Measurements from ENCODE around the gene DPEP3. TPM values are rescaled to one million over a fixed set of nuclear protein-coding genes. Genes with fewer than 3 reads are reported as not detected.

DPEP3 gene
- total and polyA plus RNA-seq, 10 of the 15 experiments (the other 5 are each of a cell fraction or from before 2014, with no cell fraction given), result not detected

DNA sequence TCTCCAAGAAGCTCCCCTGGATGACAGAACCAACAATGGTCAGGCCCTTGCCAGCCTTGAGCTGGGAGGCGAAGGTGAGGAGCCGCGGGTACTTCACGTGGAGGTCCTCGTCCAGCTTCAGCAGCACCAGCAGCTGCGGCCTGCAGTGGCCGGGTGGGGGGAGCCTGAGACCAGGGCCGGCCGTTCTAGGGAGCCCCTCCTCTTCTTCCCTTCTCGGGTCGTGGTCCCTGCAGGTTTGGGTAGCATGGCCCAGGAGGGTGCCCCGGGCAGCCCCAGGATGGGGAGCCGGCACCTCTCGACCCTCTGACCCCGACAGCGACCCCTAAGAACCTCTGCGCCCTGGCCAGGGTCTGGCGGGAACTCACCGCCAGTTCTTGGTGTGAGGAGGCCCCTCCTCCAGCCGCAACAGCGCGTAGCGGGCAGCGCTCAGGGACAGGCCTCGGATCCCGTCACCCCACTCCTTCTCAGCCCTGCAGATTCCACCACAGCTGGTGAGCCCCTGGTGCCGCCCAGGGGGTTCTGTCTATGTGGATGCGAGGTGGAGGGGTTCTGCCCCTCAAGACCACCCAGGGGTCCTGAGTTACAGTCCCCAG is 33.2 kb downstream of the DPEP3 start:
- WGBS (ENCODE audit: insufficient coverage, insufficient replicate concordance, low lambda C conversion rate, missing lambda C conversion rate), result 94% methylated on average over 28 of the region's 28 CpGs
- Histone ChIP-seq H3K9ac (ENCODE audit: control insufficient read depth, insufficient read depth, low read length) (no peak overlapping the region), H2AFZ (ENCODE audit: control insufficient read depth, low read depth, low read length) (no peak overlapping the region), H3K36me3 (ENCODE audit: control insufficient read depth in 2 of 2, insufficient read depth in 2 of 2, low read length in 1 of 2) (peaks cover 0 to 14% of the 10 kb centered on the region in 2 experiments; a peak in 3 of 4 replicates), H3K9me3 (replicated peaks; ENCODE audit: control insufficient read depth, insufficient read depth, low read length) (no peaks in the 10 kb centered on the region), H3K4me3 (no peak overlapping the region), H3K4me1 (ENCODE audit: control insufficient read depth, insufficient read depth, low read length) (peaks cover 1% of the 10 kb centered on the region; the same call in 1 of the 2 replicates), H4K20me1 (ENCODE audit: control insufficient read depth, insufficient read depth) (no peaks in the 10 kb centered on the region), H3K27ac (ENCODE audit: control insufficient read depth, insufficient read depth) (no peak overlapping the region), H3K79me2 (ENCODE audit: control insufficient read depth, insufficient read depth, low read length) (no peaks in the 10 kb centered on the region), H3K27me3 (replicated peaks in 1 of 2; ENCODE audit: control insufficient read depth in 2 of 2, insufficient read depth in 2 of 2, low read length in 1 of 2) (no peaks in the 10 kb centered on the region), H3K4me2 (ENCODE audit: control insufficient read depth, insufficient read depth) (no peak overlapping the region)
- ChIA-PET SMC1A (ENCODE audit: uncharacterized antibody, unreplicated experiment) (no interaction called here), RAD21 (ENCODE audit: unreplicated experiment) (interaction anchor here (0.6 kb wide), 1 partner anchor 129 kb away, joined by 3 read pairs; no protein-coding TSS in a partner anchor), CTCF (interaction anchor here (0.9 kb wide), 1 partner anchor 94 kb away, joined by 3 read pairs; no protein-coding TSS in a partner anchor), POLR2A (interaction anchor here (0.5 to 1.1 kb wide), 2 partner anchors 9 to 54 kb away, joined by 3 read pairs; no protein-coding TSS in a partner anchor)
- intact Hi-C loops (cut with micrococcal nuclease; ENCODE audit: unreplicated experiment), result no loop called here
- in situ Hi-C loops (cut with MboI), result no loop called here
- ATAC-seq (no peak), DNase-seq (ENCODE audit: low read depth, low spot score) (no peak), FAIRE-seq (no peak)
- TF ChIP-seq SIX5 (IDR thresholded peaks at IDR 0.05; ENCODE audit: low read depth, low read length, severe bottlenecking), result no peak
- TF ChIP-seq WRNIP1 (IDR thresholded peaks at IDR 0.05; ENCODE audit: borderline replicate concordance, low read depth, low read length), result no peak
- no peak for TF ChIP-seq SRF (IDR thresholded peaks at IDR 0.05; ENCODE audit: low read depth in 2 of 2, low read length in 2 of 2)
- TF ChIP-seq IRF3 (IDR thresholded peaks at IDR 0.05), result no peak
- no peak for TF ChIP-seq RUNX3 (IDR thresholded peaks at IDR 0.05; ENCODE audit: low read length)
- TF ChIP-seq, protein P1, sequence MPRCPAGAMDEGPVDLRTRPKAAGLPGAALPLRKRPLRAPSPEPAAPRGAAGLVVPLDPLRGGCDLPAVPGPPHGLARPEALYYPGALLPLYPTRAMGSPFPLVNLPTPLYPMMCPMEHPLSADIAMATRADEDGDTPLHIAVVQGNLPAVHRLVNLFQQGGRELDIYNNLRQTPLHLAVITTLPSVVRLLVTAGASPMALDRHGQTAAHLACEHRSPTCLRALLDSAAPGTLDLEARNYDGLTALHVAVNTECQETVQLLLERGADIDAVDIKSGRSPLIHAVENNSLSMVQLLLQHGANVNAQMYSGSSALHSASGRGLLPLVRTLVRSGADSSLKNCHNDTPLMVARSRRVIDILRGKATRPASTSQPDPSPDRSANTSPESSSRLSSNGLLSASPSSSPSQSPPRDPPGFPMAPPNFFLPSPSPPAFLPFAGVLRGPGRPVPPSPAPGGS (IDR thresholded peaks at IDR 0.05; ENCODE audit: borderline replicate concordance, insufficient read depth, low read depth, low read length, poor library complexity, severe bottlenecking), result no peak
- TF ChIP-seq CHD4 (IDR thresholded peaks at IDR 0.05), result no peak
- no TSS peak for BruUV-seq (replicated peaks)

Measured in GM12878 (cell line).